ENCODE results near the gene UCP3.

The UCP3 gene

DNA sequence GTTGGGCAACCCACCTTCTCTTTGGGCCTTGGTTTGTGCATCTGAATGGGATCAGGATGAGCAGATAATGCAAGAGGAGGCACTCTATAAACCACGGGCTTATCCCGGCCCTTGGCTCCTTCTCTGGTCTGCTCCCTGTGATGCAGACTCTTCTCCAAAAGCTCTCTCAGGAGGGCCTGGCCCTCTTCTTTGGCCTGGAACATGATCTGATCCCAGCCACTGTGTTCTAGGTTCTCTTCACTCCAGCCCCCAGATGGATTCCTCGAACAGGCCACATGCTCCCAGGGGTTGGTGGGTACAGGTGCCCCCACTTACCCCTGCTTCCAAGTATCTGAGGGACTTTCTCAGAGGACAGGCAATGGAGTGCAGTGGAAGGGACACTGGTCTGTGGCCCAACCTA is 8.7 kb upstream of the UCP3 start:
- DNase-seq, result no peak

DNA sequence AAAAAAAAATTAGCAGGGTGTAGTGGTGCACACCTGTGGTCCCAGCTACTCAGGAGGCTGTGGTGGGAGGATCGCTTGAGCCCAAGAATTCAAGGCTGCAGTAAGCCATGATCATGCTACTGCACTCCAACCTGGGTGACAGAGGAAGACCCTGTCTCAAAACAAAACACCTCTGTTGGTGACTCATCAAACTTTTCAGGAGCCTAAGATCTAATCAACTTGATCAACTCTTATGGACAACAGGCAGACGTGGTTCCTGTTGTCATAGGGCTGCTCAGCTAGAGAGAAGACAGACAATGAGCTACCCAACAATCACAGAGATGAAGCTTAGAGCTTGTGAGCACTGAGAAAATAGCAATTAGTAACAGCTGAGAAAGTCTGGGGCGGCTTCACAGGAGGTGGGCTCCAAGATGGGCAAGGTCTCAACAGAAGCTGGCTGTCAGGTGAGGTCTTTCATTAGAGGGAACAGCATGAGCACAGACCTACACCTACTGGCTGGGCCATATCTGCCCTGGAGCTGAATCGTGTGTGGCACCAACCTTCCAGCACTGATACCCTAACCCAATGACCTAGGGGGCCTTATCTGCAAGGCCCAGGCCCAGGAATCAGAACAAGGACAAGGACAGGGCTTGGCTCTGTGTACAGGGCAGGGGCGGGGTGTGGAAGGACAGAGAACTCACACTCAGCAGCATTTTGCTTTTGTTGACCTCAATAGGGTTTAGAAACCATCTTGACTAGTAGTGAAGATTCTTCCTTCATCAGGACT is 7.2 kb upstream of the UCP3 start:
- DNase-seq, result no peak

DNA sequence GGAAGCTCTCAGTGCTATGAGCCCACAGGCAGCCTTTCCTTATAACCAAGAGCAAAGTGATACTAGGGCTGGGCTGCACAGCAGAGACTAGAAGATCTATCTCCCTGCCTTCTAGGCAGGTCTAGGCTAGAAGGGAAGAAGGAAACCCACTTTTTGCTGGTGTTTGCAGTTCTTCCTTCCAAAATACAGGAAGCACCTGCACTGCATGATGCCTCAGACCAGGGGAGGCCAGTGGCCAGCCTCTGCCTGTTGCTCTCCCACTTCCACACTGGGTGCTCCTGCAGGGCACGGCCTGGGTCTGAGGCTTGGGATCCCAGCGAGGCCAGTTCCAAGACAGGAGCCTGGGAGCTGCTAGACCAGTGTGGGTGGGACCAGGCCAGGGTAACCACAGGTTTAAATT is 6.0 kb upstream of the UCP3 start:
- no peak for DNase-seq

DNA sequence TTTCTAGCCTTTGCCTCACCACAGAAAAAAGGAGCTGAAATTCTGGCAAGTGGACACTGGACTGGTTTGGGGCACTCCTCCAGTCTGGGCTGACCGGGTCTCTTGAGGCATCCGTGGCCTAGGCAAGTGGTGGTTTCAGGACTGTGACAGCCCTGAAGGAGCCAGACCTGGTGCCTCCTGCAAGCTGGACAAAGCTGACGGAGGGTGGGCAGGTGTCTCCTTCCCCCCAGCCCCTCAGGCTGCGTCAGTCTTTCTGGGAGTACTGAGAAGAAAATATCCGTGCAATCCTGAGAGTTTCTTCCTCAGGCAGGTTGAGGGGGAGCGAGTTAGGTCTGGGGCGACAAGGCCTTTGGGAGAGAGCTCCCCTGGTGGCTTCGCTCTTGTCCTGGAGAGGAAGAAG is 4.3 kb upstream of the UCP3 start:
- DNase-seq, result no peak

DNA sequence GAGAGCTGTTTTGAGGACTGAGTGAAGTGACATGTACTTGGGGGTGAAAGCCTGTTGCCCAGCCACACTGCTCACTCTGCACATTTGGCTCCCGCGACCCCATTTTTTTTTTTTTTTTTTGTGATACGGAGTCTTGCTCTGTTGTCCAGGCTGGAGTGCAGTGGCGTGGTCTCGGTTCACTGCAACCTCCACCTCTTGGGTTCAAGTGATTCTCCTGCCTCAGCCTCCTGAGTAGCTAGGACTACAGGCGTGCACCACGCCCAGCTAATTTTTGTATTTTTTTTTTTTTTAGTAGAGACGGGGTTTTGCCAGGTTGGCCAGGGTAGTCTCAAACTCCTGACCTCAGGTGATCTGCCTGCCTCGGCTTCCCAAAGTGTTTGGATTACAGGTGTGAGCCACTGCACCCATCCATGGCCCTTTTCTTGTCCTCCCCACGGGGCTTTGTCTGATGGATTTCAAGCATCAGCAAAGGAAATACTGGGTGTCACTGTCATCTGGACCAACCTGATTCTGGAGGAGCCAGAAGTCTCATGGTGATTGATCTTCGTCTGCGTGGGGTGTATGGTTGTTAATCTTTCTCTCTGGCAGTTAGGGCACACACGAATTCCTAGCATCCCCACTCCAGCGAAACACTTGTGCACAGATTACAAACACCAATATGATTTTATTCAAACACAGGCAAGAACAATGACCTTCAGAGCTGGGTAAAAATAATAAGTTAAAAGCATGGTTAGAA is 3.4 kb upstream of the UCP3 start:
- DNase-seq, result no peak

DNA sequence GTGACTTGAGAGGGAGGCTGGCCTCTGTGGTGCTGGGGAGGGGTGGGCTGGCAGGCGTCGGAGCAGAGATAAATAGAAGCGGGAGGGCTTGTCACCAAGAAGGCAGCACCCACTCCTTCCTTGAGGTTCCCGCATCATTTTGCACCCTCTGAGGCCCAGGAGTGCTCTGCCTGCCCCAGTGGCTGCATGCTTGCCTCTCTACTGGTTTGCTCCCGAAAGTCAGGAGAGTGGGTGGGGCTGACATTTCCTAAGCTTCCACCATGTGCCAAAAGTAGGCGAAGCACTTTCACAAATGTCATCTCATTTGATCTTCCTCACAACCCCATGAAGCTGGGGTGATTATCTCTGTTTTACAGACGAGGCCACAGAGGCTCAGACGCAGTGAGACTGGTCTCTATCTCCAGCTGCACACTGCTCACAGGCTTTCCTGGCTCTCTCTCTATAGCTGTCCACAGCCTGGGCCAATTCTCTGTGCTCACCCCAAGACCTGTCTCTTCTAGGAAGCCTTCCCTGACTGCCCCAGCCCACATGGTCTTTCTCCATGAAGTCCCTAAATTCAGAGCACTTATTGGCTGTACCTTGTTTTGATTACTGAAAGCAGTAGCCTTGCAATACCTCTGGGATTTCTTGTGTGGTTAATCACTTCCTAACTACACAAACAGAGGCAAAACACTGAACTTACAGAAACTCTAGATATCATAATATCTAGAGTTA is 2.6 kb upstream of the UCP3 start:
- DNase-seq, result peak in 5 of 6 experiments; percentile 15 to 46 (median 32)

DNA sequence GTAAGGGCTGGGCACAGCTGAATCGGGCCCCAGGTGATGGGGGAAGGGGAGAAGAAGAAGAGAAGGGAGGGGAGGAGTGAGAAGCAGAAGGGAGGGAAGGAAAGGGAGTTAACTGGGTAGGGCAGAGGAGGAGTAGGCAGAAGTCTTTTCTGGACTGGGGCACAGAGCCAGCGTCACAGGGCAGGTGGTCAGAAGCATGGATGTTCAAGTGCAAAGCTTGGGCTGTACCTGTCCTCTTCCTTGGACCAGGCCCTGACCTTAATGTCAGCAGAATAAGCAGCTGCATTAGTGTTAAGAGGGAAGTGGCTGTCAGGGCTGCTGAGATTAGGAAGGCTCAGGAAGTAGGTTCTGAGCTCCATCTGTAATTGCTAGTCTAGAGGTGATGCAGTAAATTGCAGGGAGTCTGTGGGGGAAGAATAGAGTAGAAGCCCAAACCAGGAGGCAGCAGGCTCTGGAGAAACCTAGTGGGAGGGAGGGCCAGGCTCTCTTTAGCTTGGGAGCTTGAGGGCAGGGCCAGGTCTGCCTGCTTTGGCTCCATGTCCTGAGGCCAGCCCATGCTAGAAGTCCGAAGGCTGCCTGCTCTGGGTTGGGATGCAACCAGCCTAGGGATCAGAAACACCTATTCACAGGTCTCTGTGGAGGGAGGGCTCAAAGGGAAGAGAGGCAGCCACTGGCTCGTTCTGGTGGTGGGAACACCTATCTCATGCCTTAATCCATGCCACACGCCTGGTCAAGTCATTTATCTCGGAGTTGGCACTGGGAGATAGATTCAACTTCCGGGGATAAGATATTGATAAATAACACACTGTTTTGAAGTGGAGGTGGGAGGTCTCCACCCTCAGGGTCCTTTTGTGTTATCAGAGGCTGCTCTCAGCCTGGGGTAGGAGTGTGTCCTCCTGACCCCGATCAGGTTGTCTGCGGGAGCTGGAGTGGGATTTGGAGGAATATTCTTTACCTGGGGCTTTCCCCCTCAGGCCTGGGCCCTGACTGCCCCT is 1.7 kb upstream of the UCP3 start:
- DNase-seq, result no peak

DNA sequence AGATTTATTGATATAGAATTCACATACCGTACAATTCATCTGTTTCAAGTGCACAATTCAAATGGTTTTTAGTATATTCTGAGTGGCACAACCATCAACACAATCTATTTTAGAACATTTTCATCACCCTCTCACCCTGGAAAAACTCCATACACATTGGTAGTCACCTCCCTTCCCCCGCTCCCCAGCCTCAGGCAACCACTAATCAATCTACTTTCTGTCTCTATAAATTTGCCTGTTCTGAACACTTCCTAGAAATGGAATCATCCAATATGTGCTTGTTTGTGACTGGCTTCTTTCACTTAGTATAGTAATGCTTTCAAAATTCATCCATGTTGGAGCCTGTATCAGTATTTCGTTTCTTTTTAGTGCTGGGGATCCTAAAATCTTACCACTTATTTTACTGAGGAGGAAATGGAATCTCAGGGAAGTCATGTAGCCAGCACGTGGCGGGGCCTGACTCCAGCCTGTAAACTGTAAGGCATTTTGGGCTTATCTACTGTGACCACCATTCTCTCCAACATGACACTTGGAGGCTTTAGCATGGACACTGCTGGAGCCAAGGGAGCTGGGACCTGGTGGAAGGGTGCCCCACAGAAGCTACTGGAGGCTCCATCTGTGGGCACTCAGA is 905 bp upstream of the UCP3 start:
- DNase-seq, result no peak

DNA sequence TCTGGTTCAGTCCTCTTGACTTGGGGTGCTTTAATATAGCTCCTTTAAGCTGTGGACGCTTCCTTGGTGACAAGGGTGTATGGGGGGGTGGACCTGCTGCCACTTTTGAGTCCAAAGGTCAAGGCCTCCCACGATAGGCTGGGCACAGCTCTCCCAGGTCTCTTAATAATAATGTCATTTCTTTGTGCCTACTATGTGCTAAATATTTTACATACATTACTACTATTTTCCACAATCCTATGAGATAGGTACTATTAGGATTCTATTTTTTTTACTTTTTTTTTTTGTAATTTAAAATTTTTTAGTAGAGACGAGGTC is 304 bp upstream of the UCP3 start:
- no peak for DNase-seq

DNA sequence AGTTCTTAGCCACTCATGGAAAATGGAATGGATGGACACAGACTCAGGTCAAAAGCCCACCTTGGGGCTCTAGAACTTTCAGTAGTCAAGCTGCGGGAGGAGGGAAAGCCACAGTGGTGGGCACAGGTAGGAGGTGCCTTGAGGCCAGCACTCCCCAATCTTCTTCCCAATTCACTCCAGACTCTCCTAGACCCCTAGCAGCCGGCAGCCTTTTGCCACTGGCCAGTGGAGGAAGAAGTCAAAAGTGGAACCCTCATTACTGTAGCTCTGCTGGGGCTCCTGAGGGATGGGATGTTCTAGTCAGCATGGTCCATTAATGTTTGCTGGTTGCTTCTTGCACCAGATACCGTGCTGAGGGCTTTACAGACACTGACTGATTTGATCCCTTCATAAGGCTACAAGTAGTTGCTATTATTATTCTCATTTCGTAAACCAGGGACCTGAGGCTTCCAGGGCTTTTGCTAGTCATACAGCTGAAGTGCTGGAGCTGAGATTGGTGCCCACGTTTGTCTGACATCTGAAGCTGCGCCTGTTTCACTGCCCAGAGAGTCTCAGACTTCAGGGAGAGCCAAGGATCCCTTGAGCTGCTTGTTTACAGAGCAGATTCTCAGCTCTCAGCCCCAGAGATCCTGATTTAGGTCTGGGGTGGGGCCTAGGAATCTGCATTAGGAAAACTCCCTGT is 1.1 kb downstream of the UCP3 start:
- no peak for DNase-seq

DNA sequence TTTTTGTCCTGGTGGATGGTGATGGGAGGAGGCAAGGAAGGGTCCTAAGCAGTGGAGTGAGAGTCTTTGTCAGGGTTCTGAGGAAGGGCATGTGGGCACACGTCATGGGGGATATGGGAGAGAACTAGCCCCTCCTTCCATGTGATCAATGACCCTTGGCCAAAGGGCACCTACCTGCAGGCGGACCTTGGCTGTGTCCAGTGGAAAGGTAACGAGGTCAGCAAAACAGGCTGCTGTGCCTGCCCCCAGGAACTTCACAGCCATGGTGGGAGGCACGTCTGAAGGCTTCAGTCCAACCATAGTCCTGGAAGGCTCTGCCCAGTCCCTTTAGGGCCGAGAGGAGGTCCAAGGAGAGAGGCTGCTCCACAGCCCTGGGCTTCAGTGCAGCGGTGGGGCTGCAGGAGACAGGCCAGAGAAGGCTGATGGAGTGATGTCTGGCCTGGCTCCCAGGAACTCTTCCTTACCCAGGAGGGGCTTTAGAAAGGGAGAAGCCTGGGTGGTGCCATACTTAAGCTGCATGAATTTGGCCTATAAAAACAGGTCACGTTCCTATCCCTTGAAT is 2.1 kb downstream of the UCP3 start:
- DNase-seq, result no peak

DNA sequence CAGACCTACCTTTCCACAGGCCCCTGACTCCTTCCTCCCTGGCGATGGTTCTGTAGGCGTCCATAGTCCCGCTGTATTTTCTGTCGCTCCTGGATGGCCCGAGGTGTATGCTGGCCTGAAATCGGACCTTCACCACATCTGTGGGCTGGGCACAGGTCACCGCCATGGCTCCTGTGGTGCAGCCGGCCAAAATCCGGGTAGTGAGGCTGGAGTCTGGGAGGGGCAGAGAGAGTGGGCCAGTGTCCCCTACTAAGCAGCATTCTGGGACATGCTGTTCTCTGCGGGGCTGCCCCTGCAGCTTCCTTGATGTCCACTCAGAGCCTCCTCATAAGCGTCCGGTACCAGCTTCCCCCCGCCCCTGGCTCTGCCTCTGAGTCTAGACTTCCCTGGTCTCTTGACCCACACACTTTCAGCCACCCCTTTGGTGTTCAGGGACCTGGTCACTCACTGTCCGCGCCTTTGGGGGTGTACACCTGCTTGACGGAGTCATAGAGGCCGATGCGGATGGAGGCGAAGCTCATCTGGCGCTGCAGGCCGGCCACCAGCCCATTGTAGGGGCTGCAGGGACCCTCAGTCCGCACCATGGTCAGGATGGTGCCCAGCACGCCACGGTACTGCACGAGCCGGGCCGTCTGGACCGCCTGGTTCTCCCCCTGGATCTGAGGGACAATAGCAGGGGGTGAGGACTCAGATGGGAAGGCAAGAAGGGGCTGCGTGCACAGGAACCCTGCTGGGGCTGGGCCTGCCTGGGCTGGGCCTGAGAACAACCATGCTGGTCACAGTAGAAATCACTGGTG is 3.0 kb downstream of the UCP3 start:
- no peak for DNase-seq

DNA sequence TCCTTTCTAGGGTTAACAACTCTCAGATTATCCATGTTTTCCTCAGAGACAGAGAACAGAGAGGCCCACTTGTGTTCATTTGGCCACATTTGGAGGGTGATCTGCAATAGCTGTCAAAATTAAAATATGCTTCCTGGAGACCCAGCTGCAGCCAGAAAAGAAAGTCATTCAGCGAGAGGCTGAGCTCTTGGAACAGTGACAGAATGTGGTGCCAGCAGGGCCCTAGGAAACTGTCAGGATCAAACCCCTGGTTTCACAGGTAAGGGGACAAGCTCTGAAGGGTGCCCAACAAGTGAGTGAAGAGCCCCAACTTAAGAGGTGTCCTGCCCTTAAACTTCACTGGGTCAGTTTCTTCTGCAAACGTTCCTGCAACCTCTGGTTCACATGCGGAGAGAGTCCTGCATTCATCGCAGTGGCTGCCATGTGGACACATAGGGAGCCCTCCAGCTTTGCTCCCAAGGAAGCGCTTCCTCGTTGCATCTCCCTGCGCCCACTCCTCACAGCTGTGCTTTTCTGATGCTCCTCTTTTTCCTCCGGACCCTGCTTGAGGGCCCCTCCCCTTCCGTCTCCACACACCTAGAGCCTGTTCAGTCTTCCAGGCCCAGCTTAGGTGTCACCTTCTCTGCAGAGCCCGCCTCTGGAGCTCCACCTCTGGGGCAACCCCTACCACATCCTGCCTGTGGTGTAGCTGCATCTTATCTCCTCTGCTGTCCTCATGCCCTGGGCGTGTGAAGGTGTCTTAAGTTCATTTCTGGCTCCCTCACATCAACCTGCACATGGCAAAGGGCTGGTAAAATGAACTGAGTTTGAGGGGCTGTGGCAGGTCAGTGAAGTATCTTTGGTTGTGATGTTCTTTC is 3.9 kb downstream of the UCP3 start:
- peak; percentile 72 to 93 (median 86) for DNase-seq

DNA sequence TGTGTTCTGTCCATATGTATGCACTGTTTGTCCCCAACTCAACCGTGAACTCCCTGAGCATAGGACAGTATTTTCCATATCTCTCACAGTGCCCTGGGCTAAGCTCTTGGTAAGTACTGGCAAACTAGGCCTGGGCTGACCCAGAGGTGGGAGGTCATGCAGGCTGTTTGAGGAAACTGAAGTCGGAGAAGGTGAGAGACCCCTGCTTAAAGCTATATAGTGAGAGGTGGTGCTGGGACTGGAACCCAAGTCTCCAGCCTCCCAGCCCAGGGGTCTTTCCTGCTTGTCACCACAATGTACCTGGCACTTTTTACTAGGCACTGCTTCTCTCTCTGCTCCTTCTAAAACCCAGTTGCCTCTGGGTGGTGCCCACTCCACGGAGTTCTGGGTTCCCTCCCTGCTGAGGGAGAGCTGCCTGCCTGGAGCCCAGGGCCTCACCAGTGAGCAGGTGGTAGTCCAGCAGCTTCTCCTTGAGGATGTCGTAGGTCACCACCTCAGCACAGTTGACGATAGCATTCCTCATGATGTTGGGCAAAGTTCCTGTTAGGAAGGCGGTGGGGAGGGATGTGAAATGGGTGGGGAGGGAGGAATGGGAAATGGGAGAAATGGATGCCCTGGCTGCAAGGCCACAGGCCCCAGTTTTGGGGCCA is 4.7 kb downstream of the UCP3 start:
- DNase-seq, result no peak

DNA sequence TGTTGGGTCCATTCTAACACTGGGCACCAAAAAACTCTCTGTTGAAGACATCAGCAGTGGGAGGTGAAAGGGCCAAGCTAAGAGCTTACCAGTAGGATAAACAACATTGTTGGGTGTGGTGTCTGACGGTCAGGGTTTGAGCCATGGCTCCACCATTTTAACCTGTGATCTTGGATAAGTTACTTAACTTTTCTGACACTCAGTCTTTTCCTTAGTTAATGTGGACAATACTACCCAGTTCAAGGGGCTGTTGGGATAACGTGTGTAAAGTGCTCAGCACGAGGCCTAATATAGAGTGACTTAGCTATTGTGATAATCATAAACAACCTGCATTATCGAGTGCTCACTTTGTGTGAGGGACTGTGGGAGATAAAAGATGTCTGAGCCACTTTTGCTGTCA is 6.1 kb downstream of the UCP3 start:
- no peak for DNase-seq

DNA sequence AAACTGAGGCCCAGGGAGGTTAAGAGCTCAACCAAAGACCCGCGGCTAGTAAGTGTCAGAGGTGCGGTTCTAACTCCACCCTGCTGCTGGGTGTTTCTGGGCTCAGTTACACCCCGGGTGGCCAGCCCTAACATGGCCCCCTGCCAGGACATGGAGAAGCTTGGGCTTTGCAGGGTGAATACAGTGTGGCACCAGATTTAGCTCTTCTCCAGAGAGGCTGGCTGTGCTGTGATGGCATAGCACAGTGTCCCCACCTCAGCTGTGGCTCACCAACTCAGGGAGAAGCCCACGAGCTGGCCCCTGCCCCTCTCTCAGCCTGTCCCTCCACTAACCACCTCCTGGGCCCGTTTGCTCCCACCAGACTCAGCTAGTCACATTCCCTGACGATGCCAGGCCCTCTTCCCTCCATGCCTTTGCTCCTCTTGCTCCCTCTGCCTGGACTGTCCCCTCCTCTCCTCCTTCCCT is 7.0 kb downstream of the UCP3 start:
- DNase-seq, result no peak

DNA sequence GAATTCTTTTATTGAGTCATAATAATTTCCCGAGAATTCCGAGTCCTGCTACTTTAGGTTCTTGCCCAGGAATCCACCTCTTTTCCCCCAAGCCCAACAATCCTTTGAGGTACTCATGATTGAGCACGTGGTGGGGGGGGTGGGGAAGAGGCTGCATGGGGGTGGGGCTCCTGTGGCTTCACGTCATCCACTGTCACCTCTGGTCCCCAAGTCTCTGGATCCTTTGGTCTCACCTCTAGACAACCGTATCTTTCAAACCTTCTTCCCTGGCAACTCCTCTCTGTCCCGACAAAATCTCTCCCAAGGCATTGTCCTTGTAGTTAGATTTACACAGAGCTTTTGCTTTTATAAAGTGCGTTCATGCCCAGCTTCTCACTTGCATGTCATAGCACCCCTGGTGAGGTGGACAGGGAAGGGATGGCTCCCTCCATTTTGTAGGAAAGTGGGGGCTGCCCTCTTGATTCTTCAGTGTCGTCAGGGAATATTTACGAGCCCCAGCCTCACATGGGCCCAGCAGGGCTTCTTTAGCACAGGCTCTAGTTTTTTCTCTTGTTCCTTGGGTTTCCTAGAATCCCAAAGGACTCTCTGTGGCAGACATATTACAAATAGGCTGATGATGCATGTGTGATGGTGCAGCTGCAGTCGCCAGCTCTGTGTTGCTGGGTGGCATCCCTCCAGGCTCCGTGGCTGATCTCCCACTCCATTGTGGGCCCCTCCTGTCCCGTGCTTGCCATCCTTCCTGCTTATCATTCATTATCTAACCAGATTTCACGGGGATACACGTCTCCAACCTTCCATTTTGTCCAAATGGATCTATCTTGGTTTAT is 8.4 kb downstream of the UCP3 start:
- DNase-seq, result no peak
